Activated naive CD4-positive, alpha-beta T cell treated with anti-CD3 and anti-CD28 coated beads, Interleukin-2, amount 50 U/mL, for 16 hours (primary cell): ENCODE measurements around the gene NETO1.

Experiments
- DNase-seq: peaks from one replicate; pipeline ENCODE4 v3.0.0-alpha.2; 2020

NETO1 gene

GRCh38 chr18:72840109-72840508, 27.7 kb downstream of the NETO1 start:
- no peak for DNase-seq

- no peak for DNase-seq
Observed at GRCh38 chr18:72834731-72835130, 33.1 kb downstream of the NETO1 start.

DNA sequence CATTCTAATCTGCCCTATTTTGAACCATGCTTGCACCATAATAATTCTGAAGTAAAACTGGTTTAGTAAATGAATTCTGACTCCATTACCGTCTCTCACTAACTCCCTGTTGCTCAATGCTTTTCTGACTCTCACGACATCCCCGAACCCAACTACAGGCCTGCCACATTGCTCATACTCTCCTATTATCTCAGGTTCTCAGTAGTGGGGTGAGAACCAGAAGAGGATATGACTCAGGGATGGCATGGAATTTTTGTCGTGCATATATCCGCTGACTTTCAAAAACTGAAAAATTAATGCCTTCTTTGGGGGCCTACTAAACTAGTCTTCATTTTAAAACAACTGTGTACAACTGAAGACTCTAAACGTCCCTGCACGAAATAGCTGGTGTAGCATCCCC, 34.3 kb downstream of the NETO1 start:
- no peak for DNase-seq

DNA sequence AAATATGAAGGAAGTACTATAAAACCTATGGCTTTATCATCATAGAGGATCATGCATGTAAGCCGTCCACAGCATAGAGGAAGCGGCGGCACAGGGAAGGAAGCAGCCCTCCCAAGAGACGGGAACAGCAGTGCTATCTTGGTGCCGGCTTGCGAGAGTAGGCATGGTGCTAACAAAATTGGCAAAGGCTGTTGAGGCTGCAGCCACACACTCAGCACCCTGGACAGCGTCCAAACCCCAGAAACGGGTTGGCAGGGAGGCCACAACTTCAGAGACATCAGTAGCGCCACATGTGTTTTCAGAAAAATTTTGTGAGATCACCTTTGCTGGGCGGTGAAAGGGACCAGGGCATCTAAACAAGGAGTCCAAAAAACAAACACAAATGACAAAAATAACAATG, 37.7 kb downstream of the NETO1 start:
- DNase-seq, result no peak

- no peak for DNase-seq
Observed at GRCh38 chr18:72828601-72829000, 39.2 kb downstream of the NETO1 start.

DNA sequence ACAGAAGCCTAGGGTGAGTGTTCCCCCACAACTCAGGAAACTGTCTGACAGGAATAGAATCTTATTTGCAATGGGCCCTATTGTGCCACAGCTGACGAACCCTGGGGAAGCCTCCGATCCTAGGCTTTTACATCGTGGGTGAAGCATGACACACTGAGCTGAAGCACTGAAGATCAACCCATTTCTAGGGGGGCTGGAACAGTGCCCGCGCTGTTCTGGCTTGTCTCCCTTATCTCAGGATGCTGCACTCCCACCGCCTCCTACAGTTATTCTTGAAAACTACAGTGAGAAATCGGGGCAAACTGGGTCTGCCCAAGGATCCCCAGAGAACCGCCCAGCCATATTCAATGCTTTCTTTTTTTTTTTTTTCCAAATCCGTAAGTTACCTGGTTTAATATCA, 41.1 kb downstream of the NETO1 start:
- no peak for DNase-seq

DNA sequence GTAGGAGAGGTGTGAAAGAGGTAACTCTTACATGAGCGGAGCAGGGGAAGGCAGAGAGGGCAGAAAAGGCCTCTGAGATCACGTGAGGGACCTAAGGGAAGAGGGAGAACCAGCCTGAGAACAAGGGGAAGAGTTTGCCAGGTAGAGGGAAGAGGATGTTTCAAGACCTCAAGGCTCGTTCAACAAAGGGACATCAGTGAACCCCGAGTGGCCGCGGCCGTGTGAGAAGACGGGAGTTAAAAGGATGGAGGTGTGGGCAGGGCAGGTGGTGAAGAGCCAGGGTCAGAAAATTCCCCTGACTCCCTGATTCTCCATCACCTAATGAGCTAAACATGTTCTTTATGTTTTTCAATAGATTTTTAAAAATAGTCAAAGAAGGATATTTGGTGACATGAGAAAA, 44.4 kb downstream of the NETO1 start:
- DNase-seq, result no peak

DNA sequence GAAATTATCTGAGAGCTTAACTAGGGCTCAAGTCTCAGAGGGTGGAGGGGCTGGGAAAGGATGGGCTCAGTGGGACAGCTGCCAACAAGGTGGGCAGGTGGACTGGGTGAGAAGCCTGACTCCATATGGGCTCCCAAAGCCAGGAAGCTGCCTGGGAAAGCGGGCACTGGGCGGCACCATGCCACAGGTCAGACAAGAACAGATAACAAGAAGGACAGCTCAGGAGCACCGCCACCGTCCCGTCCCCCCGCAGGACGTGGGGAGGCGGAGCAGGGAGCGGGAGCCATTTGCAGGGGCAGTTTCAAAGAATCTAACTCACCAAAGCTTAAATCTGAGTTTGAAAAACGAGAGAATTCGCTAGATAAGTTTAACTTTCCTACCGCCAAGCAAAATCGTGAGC, 45.6 kb downstream of the NETO1 start:
- no peak for DNase-seq

GRCh38 chr18:72820571-72820970, 47.2 kb downstream of the NETO1 start:
- no peak for DNase-seq

DNA sequence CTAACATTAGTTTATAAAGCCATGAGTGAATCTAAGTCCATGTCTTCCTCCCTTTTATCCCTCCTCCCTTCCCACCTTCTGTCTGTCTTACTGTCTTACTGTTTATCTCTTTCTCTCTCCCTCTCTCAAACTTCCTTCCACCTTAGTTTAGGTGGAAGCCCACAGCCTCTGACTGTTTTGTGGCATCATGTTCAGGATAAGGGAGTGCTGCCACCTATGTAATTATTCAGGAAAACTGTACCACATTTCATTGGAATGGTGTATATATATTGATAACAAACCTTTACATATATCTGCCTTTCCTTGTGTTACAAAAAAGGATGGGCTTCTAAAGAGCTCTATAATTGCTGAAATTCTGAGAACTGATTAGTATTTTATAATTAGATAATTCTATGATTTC, 48.7 kb downstream of the NETO1 start:
- no peak for DNase-seq

- DNase-seq, result no peak
Observed at GRCh38 chr18:72811047-72811446, 56.7 kb downstream of the NETO1 start.

DNA sequence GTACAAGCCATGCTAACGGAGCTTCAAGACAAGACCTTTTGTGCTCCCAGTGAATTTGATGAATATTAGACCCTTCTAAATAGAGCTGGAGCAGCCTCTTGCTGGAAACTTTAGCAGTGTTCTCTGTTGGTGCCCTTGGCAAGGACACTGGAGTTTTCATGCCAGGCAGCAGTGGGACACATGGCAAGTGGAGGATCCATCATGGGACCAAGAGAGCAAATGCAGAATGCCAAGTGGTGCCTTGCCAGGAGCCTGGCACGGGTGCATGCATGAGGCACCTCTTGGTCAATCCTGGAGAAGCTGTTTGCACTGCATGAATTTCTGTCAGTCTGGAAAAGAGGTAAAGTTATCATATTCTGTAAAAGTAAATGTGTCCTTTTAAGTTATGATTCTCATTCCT, 59.1 kb downstream of the NETO1 start:
- DNase-seq, result no peak

- DNase-seq, result no peak
Observed at GRCh38 chr18:72799106-72799505, 68.7 kb downstream of the NETO1 start.

DNA sequence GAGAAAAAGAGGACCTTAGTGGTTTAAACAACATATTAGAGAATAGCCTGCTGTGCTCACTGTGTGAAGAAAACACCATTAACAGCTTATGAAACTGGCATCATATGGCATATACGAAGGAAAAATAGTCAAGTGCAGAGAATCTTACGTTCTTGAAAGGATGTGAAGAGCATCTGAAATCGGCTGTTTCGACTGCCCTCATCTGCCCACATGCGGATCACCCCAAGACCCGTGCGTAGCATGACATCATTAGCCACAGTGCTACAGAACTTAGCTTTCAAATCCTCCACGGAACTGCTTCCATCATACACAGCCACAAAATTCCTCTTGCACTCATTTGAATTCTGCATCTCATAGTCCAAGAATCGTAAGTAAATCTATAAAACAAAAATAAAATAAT, 84.3 kb downstream of the NETO1 start:
- DNase-seq, result no peak

DNA sequence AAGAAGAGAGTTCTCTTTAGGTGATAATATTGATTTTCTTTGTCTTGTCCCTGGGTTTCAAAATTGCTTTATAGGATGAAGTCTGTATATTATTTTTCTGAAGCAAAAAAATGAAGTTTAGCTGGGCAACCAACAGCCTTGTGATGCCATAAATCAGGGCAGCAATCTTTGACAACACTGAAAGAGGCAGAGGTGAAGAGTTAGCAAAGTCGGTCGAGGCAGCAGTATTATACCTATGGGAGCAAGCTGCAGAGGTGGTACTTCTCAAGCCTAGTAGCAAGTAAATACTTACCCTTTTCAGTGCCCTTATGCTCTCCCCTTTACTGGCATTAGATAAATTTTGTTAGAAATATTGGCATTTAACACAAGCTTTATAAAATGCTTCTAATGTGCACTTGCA, 92.9 kb downstream of the NETO1 start:
- no peak for DNase-seq

DNA sequence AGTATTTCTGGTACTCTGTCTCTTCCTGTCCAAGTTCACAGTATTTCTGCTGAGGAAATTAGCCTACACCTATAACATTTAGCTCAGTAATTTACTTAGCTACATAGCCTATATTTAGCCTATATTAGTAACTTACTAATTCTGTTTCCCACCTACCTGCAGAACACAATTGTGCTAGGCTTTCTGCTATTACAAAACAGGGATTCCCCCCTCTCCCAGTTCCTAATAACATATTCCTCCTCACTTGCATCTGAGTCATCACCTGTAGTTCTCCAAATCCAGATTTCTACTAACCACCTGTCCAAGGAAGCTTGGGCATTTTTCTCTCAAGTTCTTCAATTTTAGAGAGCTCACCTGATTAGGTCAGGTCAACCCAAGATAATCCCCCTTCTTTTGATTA, 94.9 kb downstream of the NETO1 start:
- DNase-seq, result no peak

DNA sequence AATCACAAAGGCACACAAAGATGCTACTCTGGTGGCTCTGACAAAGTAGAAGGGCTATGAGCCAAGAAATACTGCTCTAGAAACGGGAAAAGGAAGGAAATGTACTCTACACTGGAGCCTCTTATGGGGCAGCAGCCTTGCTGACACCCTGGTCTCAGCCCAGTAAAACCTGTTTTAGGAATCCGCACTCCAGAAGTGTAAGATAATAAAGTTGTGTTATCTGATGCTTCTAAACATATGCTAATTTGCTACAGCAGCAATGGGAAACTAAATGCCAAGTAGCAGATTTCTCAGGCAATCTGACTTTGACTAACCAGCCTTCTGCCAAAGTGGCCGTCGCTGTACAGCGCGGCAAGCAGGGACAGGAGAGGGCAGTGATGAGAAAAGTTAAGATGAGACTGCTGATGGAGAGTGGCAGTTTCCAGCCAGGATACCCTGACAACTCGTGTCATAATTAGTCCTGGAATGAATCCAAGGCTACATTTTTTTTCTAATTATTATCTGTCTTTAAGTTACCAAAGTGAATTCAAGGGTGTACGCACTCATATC, 99.0 kb downstream of the NETO1 start:
- no peak for DNase-seq

DNA sequence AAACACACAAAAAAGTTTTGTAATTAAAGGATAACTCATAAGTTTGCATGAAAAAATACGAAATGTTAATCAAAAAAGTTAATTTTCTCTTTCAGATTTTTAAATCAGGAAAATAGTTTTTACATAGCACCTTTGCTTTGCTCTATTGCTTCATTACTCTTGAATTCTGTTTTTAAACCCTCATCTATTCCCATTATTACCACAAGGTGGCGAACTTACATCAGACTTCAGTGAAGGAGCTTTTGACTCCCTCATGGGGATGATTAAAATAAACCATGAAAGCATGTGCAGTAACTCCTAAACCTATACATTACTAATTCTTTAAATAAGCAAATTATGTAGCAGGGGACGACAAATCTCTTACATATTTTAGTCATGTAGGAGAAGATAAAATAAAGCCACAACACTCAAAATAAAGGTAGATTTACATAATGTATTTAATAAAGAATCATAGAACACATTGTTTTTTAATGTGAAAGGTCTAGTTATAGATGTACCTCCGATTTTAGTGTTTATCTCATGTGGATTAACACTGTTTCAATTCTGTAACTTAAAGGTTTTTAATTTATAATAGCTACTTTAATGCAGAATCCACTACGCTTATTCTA, 105.2 kb downstream of the NETO1 start:
- DNase-seq, result no peak

GRCh38 chr18:72752220-72752619, 115.6 kb downstream of the NETO1 start:
- no peak for DNase-seq

- no peak for DNase-seq
Observed at GRCh38 chr18:72742002-72742401, 125.8 kb downstream of the NETO1 start.

GRCh38 chr18:72738136-72738535, 129.7 kb downstream of the NETO1 start:
- DNase-seq, result no peak

- DNase-seq, result no peak
Observed at GRCh38 chr18:72727776-72728175, 140.0 kb downstream of the NETO1 start.

GRCh38 chr18:72727038-72727655, 140.6 kb downstream of the NETO1 start:
- DNase-seq, result no peak

DNA sequence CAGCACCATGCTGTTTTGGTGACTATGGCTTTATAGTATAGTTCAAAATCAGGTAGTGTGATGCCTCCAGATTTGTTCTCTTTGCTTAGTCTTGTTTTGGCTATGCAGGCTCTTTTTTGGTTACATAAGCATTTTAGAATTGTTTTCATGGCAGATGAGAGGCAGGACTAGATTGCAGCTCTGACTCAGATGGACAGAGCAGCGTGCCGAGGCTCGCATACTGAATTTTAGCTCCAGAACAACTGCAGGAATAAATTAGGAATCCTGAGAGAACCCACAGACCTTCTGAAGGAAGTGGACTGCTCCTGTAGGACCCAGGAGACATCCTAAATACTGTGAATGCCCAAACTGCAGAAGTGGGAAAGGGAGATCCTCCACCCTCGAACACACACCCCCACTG, 141.6 kb downstream of the NETO1 start:
- DNase-seq, result no peak

GRCh38 chr18:72721330-72721729, 146.5 kb downstream of the NETO1 start:
- DNase-seq, result no peak
